Spleen (tissue), 11 donors: ENCODE results near the gene SKI. TPM values are rescaled to one million over a fixed set of nuclear protein-coding genes. Genes with fewer than 3 reads are reported as not detected.

Source experiments
- DNase-seq: peaks from one replicate; pipeline ENCODE4 v3.0.0-alpha.2; 2020
- H3K27ac ChIP-seq, 8 donors: fragments of 200-600 bp; sonication (generic) in 7 of 8; 1 replicate in 4 of 8; 2 replicates in 4 of 8; pipeline versions ENCODE4 v1.5.0 to v1.8.0; 2016 to 2021; ENCODE audit warnings: inconsistent platforms in 4 of 8, mild to moderate bottlenecking in 4 of 8, moderate library complexity in 1 of 8
- H3K27me3 ChIP-seq, 7 donors: fragments of 200-600 bp; sonication (generic) in 6 of 7; replicated peaks in 1 of 7; 1 replicate in 4 of 7; 2 replicates in 3 of 7; pipeline versions ENCODE4 v1.5.0 to v1.8.0; 2016 to 2021; ENCODE audit warnings: inconsistent platforms in 3 of 7, mild to moderate bottlenecking in 1 of 7
- H3K36me3 ChIP-seq, 6 donors: fragments of 200-600 bp; sonication (generic) in 5 of 6; 1 replicate in 4 of 6; 2 replicates in 2 of 6; pipeline versions ENCODE4 v1.5.0 to v1.8.0; 2016 to 2021; ENCODE audit warnings: inconsistent platforms in 2 of 6
- H3K4me1 ChIP-seq, 6 donors: fragments of 200-600 bp; sonication (generic) in 5 of 6; 1 replicate in 3 of 6; 2 replicates in 3 of 6; pipeline versions ENCODE4 v1.5.0 to v1.8.0; 2016 to 2021; ENCODE audit warnings: inconsistent platforms in 3 of 6
- H3K4me3 ChIP-seq, 8 donors: fragments of 200-600 bp; sonication (generic) in 7 of 8; 1 replicate in 4 of 8; 2 replicates in 4 of 8; pipeline versions ENCODE4 v1.5.0 to v1.8.0; 2016 to 2021; ENCODE audit warnings: inconsistent platforms in 4 of 8, mild to moderate bottlenecking in 4 of 8, moderate library complexity in 2 of 8
- H3K9me3 ChIP-seq, 8 donors: fragments of 200-600 bp; sonication (generic) in 7 of 8; 1 replicate in 4 of 8; 2 replicates in 4 of 8; pipeline versions ENCODE4 v1.5.0 to v1.8.0; 2016 to 2021; ENCODE audit warnings: inconsistent platforms in 4 of 8
- POLR2A ChIP-seq, 3 donors: fragments of 450-650 bp; IDR thresholded peaks; one replicate each; pipeline ENCODE4 v1.5.1; 2017; ENCODE audit warnings: antibody characterized with exemption in 3 of 3, mild to moderate bottlenecking in 1 of 3
- POLR2AphosphoS5 ChIP-seq, 3 donors: sonication (generic); formaldehyde crosslinking; IDR thresholded peaks; one replicate each; pipeline ENCODE4 v1.5.1; 2017; ENCODE audit warnings: antibody characterized with exemption in 3 of 3
- WGBS, 5 donors: extraction: QIAGEN DNeasy Blood & Tissue Kit in 3 of 5; methylation state at CpG; one replicate each; pipeline versions ENCODE4 v1.1.5 to v1.1.7; 2013 to 2018; 5-methylcytosine and 5-hydroxymethylcytosine counted together
- intact Hi-C: fragments of 100-400 bp; cut with DNase I; formaldehyde crosslinking; loops from one replicate; pipeline ENCODE4 v1.15.0; 2023; ENCODE audit warnings: low total_unique reads
- polyA plus RNA-seq, 3 donors: library from polyadenylated mRNA; stranded (reverse); fragments of 200-250 nt; gene quantifications; one replicate each; pipeline ENCODE4 v1.2.1, GENCODE V29; 2013
- total RNA-seq, 7 donors: library from RNA; depleted of rRNA in 3 of 7; stranded (reverse); fragments of >200 nt in 3 of 7; fragmentation: NEBNext Ultra II Directional in 4 of 7; extraction: Animal tissue kit (Norgen Biotek cat#: 25700) in 4 of 7; gene quantifications; one replicate each; pipeline versions ENCODE4 v1.1.0 to v1.2.1, GENCODE V29; 2016 to 2021
- TF ChIP-seq, protein P1 (sequence below), 11 experiments: fragments of 200-600 bp in 7 of 11; fragments of 450-650 bp in 4 of 11; sonication (generic) in 4 of 11; IDR thresholded peaks in 8 of 11; conservative IDR thresholded peaks in 3 of 11; 1 replicate in 7 of 11; 2 replicates in 4 of 11; pipeline versions ENCODE4 v1.4.0 to v1.8.0; 2016 to 2021; ENCODE audit warnings: antibody characterized with exemption in 11 of 11, inconsistent platforms in 4 of 11, mild to moderate bottlenecking in 1 of 11
- donor health status: healthy with polysubstance abuse.
- donor health status: DM: no; HTN: no; CAD: no; lungs with moderate emphysema.
- donor health status: DM: no; HTN: no; CAD: no.
- donor health status: Bipolar disorder and iron deficiency.
- donor health status: healthy.
- donor health status: DM: no; HTN: no; CAD: no.
- donor health status: DM: yes; HTN: yes; CAD: no.

SKI gene
- total and polyA plus RNA-seq, 10 donors = 4.4 to 100.0 (median 54.3) TPM

- DNase-seq = no peak
- TF ChIP-seq POLR2A (IDR thresholded peaks at IDR 0.05) (no peak), POLR2AphosphoS5 (IDR thresholded peaks at IDR 0.05) (no peak)
- TF ChIP-seq, protein P1, sequence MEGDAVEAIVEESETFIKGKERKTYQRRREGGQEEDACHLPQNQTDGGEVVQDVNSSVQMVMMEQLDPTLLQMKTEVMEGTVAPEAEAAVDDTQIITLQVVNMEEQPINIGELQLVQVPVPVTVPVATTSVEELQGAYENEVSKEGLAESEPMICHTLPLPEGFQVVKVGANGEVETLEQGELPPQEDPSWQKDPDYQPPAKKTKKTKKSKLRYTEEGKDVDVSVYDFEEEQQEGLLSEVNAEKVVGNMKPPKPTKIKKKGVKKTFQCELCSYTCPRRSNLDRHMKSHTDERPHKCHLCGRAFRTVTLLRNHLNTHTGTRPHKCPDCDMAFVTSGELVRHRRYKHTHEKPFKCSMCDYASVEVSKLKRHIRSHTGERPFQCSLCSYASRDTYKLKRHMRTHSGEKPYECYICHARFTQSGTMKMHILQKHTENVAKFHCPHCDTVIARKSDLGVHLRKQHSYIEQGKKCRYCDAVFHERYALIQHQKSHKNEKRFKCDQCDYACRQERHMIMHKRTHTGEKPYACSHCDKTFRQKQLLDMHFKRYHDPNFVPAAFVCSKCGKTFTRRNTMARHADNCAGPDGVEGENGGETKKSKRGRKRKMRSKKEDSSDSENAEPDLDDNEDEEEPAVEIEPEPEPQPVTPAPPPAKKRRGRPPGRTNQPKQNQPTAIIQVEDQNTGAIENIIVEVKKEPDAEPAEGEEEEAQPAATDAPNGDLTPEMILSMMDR (IDR thresholded peaks at IDR 0.05 in 8 of 11, conservative IDR thresholded peaks at IDR 0.05 in 3 of 11) = no peak
- Histone ChIP-seq H3K36me3 (peaks cover 0 to 72% (median 21%) of the 10 kb centered on the region in 6 donors), H3K4me1 (no peaks in the 10 kb centered on the region), H3K4me3 (no peak overlapping the region), H3K27ac (no peak overlapping the region), H3K27me3 (no peaks in the 10 kb centered on the region), H3K9me3 (no peaks in the 10 kb centered on the region)
- WGBS, 5 donors = 85 to 94% (median 92%) methylated on average over 51 to 58 of the region's 58 CpGs
- intact Hi-C loops = no loop called here
Observed at GRCh38 chr1:2180297-2181245, 47.5 kb upstream of the SKI start.

GRCh38 chr1:2181271-2181670 is 46.8 kb upstream of the SKI start:
- no peaks in the 10 kb centered on the region for H3K27me3 ChIP-seq
- H3K4me1 ChIP-seq = no peaks in the 10 kb centered on the region
- WGBS, 5 donors = 92 to 98% (median 94%) methylated on average over 12 to 14 of the region's 14 CpGs
- H3K9me3 ChIP-seq = no peaks in the 10 kb centered on the region
- no peak for TF ChIP-seq POLR2AphosphoS5 (IDR thresholded peaks at IDR 0.05)
- TF ChIP-seq POLR2A (IDR thresholded peaks at IDR 0.05) = no peak
- TF ChIP-seq, protein P1 (IDR thresholded peaks at IDR 0.05 in 8 of 11, conservative IDR thresholded peaks at IDR 0.05 in 3 of 11) = no peak
- no peak overlapping the region for H3K4me3 ChIP-seq
- no peak overlapping the region for H3K27ac ChIP-seq
- intact Hi-C loops = no loop called here
- DNase-seq = no peak
- peaks cover 0 to 72% (median 28%) of the 10 kb centered on the region in 6 donors for H3K36me3 ChIP-seq

DNA sequence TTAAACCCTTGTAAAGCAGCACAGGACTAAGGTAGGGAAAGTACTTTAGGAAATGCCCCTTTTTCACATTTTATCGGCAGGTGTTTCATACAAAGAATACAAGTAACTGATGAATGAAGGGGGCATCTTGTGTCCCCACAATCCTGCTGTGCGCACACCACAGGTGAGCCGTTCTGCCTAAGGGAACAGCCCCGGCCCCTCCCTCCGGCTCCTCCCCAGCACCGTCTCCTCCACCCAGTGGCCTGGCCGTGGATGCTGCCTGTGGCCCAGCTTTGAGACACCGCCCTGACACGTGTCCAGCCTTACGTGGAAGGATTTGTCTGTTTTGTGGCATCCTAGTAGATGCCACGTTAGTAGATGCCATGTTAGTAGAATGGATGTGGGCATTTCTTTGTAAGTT is 46.4 kb upstream of the SKI start:
- H3K27ac ChIP-seq = no peak overlapping the region
- TF ChIP-seq POLR2A (IDR thresholded peaks at IDR 0.05) (no peak), POLR2AphosphoS5 (IDR thresholded peaks at IDR 0.05) (no peak)
- TF ChIP-seq, protein P1 (IDR thresholded peaks at IDR 0.05 in 8 of 11, conservative IDR thresholded peaks at IDR 0.05 in 3 of 11) = no peak
- H3K4me3 ChIP-seq = no peak overlapping the region
- no peak for DNase-seq
- no peaks in the 10 kb centered on the region for H3K27me3 ChIP-seq
- peaks cover 0 to 74% (median 30%) of the 10 kb centered on the region in 6 donors for H3K36me3 ChIP-seq
- WGBS, 5 donors = 93 to 97% (median 94%) methylated on average over 11 of the region's 11 CpGs
- no peaks in the 10 kb centered on the region for H3K4me1 ChIP-seq
- intact Hi-C loops = no loop called here
- H3K9me3 ChIP-seq = no peaks in the 10 kb centered on the region

GRCh38 chr1:2182376-2182775 is 45.7 kb upstream of the SKI start:
- 91 to 97% (median 96%) methylated on average over 6 to 13 of the region's 13 CpGs for WGBS, 5 donors
- Histone ChIP-seq H3K9me3 (no peaks in the 10 kb centered on the region), H3K27ac (no peak overlapping the region), H3K4me3 (no peak overlapping the region), H3K4me1 (no peaks in the 10 kb centered on the region), H3K36me3 (peaks cover 0 to 75% (median 31%) of the 10 kb centered on the region in 6 donors), H3K27me3 (no peaks in the 10 kb centered on the region)
- TF ChIP-seq POLR2AphosphoS5 (IDR thresholded peaks at IDR 0.05) (no peak), POLR2A (IDR thresholded peaks at IDR 0.05) (no peak)
- TF ChIP-seq, protein P1 (IDR thresholded peaks at IDR 0.05 in 8 of 11, conservative IDR thresholded peaks at IDR 0.05 in 3 of 11) = no peak
- DNase-seq = no peak
- intact Hi-C loops = no loop called here
